Astrocyte (in vitro differentiated cells and primary cell): ENCODE data around the gene C19orf85. TPM values are rescaled to one million over a fixed set of nuclear protein-coding genes. Genes with fewer than 3 reads are reported as not detected.
A peak's percentile ranks its signal among the peaks of the same experiment; 100 is the strongest.

Experiments
- DNase-seq: peaks from one replicate; pipeline ENCODE4 v3.0.0-alpha.2; 2010; ENCODE audit warnings: low read depth
- FAIRE-seq: peaks from 2 replicates; lab custom pipeline; 2011; peaks lifted over from hg19 to GRCh38; lab: Jason Lieb, UNC
- H2AFZ ChIP-seq: 2 replicates; pipeline ENCODE4 v1.6.0; 2012; ENCODE audit warnings: low read depth, low read length, inconsistent platforms
- H3K27ac ChIP-seq: 2 replicates; pipeline ENCODE4 v1.5.1; 2011; ENCODE audit warnings: low read depth, low read length, inconsistent platforms
- H3K27me3 ChIP-seq: 2 replicates; pipeline ENCODE4 v1.6.0; 2011; ENCODE audit warnings: low read length, inconsistent platforms; ENCODE audit not compliant: insufficient read depth
- H3K36me3 ChIP-seq: 2 replicates; pipeline ENCODE4 v1.5.1; 2011; ENCODE audit warnings: low read length, inconsistent platforms; ENCODE audit not compliant: insufficient read depth
- H3K4me1 ChIP-seq: 2 replicates; pipeline ENCODE4 v1.5.1; 2011; ENCODE audit warnings: low read length, inconsistent platforms; ENCODE audit not compliant: insufficient read depth
- H3K4me2 ChIP-seq: 2 replicates; pipeline ENCODE4 v1.6.0; 2012; ENCODE audit warnings: low read length, inconsistent platforms
- H3K4me3 ChIP-seq: 2 replicates; pipeline ENCODE4 v1.5.1; 2011; ENCODE audit warnings: low read depth, mild to moderate bottlenecking, low read length, inconsistent platforms; ENCODE audit not compliant: insufficient read depth
- H3K79me2 ChIP-seq: 2 replicates; pipeline ENCODE4 v1.6.0; 2012; ENCODE audit warnings: mild to moderate bottlenecking, low read length, inconsistent platforms; ENCODE audit not compliant: insufficient read depth
- H3K9ac ChIP-seq: 2 replicates; pipeline ENCODE4 v1.6.0; 2012; ENCODE audit warnings: mild to moderate bottlenecking, low read length, inconsistent platforms
- H3K9me3 ChIP-seq: 2 replicates; pipeline ENCODE4 v1.5.1; 2012; ENCODE audit warnings: low read depth, mild to moderate bottlenecking, low read length, inconsistent platforms; ENCODE audit not compliant: insufficient read depth
- H4K20me1 ChIP-seq: 2 replicates; pipeline ENCODE4 v1.6.0; 2012; ENCODE audit warnings: low read length, inconsistent platforms; ENCODE audit not compliant: insufficient read depth
- H3K27ac Mint-ChIP-seq: one replicate; pipeline ENCODE4 v1.8.0; 2021; ENCODE audit warnings: mild to moderate bottlenecking, mixed read lengths; ENCODE audit not compliant: unreplicated experiment
- H3K27me3 Mint-ChIP-seq: one replicate; pipeline ENCODE4 v1.8.0; 2021; ENCODE audit warnings: low read depth, mixed read lengths; ENCODE audit not compliant: unreplicated experiment
- H3K36me3 Mint-ChIP-seq: one replicate; pipeline ENCODE4 v1.8.0; 2021; ENCODE audit warnings: low read depth, mixed read lengths; ENCODE audit not compliant: unreplicated experiment
- H3K4me1 Mint-ChIP-seq: one replicate; pipeline ENCODE4 v1.8.0; 2021; ENCODE audit warnings: low read depth, mixed read lengths; ENCODE audit not compliant: unreplicated experiment
- H3K4me3 Mint-ChIP-seq: one replicate; pipeline ENCODE4 v1.8.0; 2021; ENCODE audit warnings: mild to moderate bottlenecking, moderate library complexity, mixed read lengths; ENCODE audit not compliant: unreplicated experiment
- H3K9me3 Mint-ChIP-seq: one replicate; pipeline ENCODE4 v1.8.0; 2021; ENCODE audit warnings: mild to moderate bottlenecking, mixed read lengths; ENCODE audit not compliant: unreplicated experiment
- CTCF ChIP-seq: IDR thresholded peaks from 2 replicates; pipeline ENCODE4 v1.5.1; 2011; ENCODE audit warnings: low read depth, mild to moderate bottlenecking, inconsistent platforms, low read length, moderate library complexity; ENCODE audit not compliant: insufficient read depth
- EZH2 ChIP-seq: IDR thresholded peaks from 2 replicates; pipeline ENCODE4 v1.6.1; 2012; ENCODE audit warnings: mild to moderate bottlenecking, low read length, inconsistent platforms; ENCODE audit not compliant: insufficient read depth
- total RNA-seq: library from RNA; stranded (reverse); gene quantifications from 2 replicates; pipeline ENCODE4 v1.2.1, GENCODE V29; 2021

The C19orf85 gene
- total RNA-seq, 1 donor from 2014 or later, result not detected

GRCh38 chr19:55486043-55486970 lies 21.8 kb upstream of the C19orf85 start:
- Histone ChIP-seq H3K4me1 (peaks cover 49% of the 10 kb centered on the region), H3K27me3 (no peaks in the 10 kb centered on the region), H3K4me3 (peak overlapping the region; percentile 71), H3K9ac (peak overlapping the region; percentile 82), H4K20me1 (no peaks in the 10 kb centered on the region), H3K4me2 (peak overlapping the region; percentile 96), H3K27ac (peak overlapping the region; percentile 91), H3K36me3 (no peaks in the 10 kb centered on the region), H2AFZ (no peak overlapping the region), H3K79me2 (peaks cover 22% of the 10 kb centered on the region), H3K9me3 (no peaks in the 10 kb centered on the region)
- FAIRE-seq, result no peak
- no peak for DNase-seq
- Mint-ChIP-seq H3K27ac (peak overlapping the region; percentile 98), H3K27me3 (no peaks in the 10 kb centered on the region), H3K9me3 (no peaks in the 10 kb centered on the region), H3K4me3 (peak overlapping the region; percentile 87), H3K4me1 (peaks cover 14% of the 10 kb centered on the region), H3K36me3 (no peaks in the 10 kb centered on the region)
- TF ChIP-seq EZH2 (no peak), CTCF (no peak)

GRCh38 chr19:55485439-55486011 lies 21.0 kb upstream of the C19orf85 start:
- H2AFZ ChIP-seq, result no peak overlapping the region
- Mint-ChIP-seq H3K27me3 (no peaks in the 10 kb centered on the region), H3K4me3 (peak overlapping the region; percentile 87), H3K27ac (peak overlapping the region; percentile 91), H3K9me3 (no peaks in the 10 kb centered on the region), H3K36me3 (peaks cover under 1% of the 10 kb centered on the region), H3K4me1 (peaks cover 14% of the 10 kb centered on the region)
- TF ChIP-seq CTCF (no peak), EZH2 (no peak)
- no peaks in the 10 kb centered on the region for H3K9me3 ChIP-seq
- H3K27ac ChIP-seq, result peak overlapping the region; percentile 91
- H3K9ac ChIP-seq, result peak overlapping the region; percentile 82
- H3K4me2 ChIP-seq, result peak overlapping the region; percentile 96
- peaks cover 26% of the 10 kb centered on the region for H3K79me2 ChIP-seq
- H3K27me3 ChIP-seq, result no peaks in the 10 kb centered on the region
- peaks cover 49% of the 10 kb centered on the region for H3K4me1 ChIP-seq
- no peak for FAIRE-seq
- H4K20me1 ChIP-seq, result no peaks in the 10 kb centered on the region
- no peaks in the 10 kb centered on the region for H3K36me3 ChIP-seq
- no peak for DNase-seq
- H3K4me3 ChIP-seq, result peak overlapping the region; percentile 71
